KG1 (cell line): ENCODE results near the gene STXBP3.

Source experiments
- DNase-seq: peaks from one replicate; lab custom pipeline; 2025; lab: John Stamatoyannopoulos, UW

STXBP3 gene

DNA sequence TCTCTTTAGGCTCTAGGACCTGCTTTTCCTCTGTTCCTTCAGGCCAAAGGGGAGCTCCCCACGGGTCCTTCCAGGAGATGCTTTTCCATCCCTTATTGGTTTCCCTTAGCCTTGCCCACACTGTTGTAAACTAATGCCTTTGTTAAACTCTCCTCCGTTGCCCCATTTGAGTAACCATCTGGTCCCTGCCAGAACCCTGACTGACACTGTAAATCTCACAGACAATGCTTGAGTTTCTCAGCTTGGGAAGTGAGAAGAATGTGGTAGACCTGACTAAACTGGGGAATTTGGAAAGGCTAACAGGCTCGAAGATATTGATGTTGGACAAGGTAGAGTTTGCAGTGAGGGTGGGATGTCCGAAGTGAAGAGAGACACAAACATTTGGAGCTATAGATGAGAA is 99.0 kb downstream of the STXBP3 start:
- no peak for DNase-seq

DNA sequence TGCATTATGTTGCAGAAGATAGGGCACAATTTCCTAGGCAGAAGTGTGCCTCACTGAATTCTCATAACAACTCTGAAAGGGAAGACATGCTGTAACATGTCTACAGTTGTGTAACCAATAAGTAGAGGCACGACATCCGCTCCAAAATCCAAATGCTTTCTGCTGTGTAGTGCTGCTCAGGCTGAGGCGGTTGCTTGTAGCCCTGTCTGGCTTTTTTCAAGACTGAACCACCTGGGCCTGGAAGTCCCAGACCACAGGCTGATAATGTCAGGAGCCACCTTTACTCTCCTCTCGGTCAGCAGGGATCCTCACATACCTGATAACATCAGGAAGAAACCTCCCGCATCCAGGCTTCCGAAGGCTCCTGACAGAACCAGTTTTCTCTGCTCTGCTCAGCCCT is 99.5 kb downstream of the STXBP3 start:
- no peak for DNase-seq

GRCh38 chr1:108847494-108847893 is 101.0 kb downstream of the STXBP3 start:
- no peak for DNase-seq

DNA sequence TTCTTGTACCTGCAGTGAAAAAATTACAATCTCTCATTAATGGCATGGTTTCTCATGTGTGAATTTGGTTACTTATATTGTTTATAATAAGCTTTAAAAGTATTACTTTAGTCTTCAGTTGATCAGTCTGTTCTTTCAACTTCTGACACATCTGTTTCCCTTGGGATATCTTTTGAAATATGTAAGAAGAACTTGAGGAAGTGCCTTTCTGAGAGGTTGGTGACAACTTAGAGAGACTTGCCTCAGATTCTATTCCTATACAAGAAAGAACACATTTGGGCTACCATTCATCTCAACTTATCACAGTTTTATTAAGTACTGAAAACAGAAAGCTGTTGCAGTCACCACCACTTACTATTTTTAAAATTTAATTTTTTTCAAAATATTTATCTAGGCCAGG is 102.3 kb downstream of the STXBP3 start:
- no peak for DNase-seq

- no peak for DNase-seq
Observed at GRCh38 chr1:108850929-108851328, 104.5 kb downstream of the STXBP3 start.

GRCh38 chr1:108851567-108851966 is 105.1 kb downstream of the STXBP3 start:
- no peak for DNase-seq

- no peak for DNase-seq
Observed at GRCh38 chr1:108852221-108852975, 105.9 kb downstream of the STXBP3 start.

DNA sequence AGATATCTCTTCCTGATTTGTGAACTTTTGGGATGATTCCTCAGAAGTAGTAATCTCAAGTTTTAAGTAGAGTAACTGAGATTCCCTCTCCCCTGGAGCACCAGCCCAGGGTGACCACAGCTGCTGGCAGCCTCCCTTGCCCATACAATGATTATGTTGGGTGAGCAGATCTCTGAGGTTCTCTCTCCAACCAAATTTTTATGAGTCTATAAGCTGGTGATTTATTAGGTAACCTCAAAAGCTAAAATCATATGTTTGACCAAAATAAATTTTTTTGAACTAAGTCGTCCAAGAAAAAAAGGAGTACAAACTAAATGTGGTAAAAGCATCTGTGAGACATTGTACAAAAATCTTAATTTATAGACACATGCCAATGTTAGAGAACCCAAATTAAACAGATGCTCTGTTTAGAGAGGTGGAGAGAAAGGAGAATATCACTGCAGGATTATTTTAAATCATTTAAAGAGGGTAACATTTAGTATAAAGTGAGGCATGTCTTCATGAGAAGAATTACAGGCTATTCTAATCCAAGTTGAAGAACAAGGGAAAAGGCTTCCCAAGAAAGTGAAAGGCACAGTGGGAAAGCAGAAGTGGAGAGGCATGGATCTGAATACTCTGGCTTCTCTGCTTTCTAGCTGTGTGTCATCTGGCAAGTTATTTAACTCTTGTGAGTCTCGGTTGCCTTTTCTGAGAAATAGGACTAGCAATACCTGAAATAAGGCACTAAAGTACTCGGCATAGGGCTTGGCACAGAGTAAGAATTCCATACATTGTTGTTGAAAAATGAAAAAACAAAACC is 107.9 kb downstream of the STXBP3 start:
- no peak for DNase-seq

GRCh38 chr1:108856994-108857393 is 110.5 kb downstream of the STXBP3 start, which contains the start of gene AKNAD1:
TSS of gene AKNAD1 (minus strand) at chr1:108857094. CDS start at chr1:108852664, 4,430 bp downstream.
- DNase-seq, result no peak

DNA sequence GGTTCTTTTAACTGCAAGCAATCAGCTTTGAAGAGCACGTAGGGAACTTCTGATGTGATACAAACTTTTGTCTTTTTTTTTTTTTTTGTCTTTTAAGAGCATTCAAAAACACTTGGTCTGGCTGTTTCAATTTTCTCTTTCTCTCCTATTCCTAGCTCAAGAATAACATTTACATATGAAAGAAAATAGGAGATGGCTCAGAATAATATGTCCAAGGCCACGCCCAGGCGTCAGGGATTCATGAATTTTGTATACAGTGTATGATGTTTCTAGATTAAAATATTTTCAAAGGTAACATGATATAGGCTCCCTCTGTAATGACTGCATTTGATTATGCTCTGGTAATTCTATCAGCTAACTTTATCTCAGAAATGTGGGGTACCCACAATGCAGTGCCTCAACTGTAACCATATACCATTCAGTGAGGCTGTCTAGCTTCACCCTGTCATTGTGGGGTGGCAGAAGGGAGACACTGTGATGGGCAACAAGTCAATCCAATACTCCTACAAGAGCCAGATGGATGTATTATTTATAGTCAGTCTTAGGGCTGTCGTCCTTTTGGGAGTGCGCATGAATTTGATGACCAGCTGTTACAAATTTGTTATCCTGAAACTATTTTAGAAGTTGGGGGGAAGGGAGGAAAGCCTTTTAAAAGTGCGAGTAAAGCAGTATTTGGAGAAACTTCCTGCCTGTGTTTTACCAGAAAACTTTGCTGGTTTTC is 111.9 kb downstream of the STXBP3 start:
- DNase-seq, result no peak
